GM21390 (cell line): ENCODE measurements around the gene ZFYVE28.

ENCODE experiments used
- ATAC-seq: cut with Tn5 transposase; IDR thresholded peaks from one replicate; pipeline ENCODE4 v1.9.1; 2021; ENCODE audit not compliant: unreplicated experiment

Gene ZFYVE28

GRCh38 chr4:2334826-2335728 is 83.4 kb downstream of the ZFYVE28 start:
- no peak for ATAC-seq

- ATAC-seq = no peak
These were observed 84.4 kb downstream of the ZFYVE28 start for GRCh38 chr4:2333916-2334644.

- no peak for ATAC-seq
These were observed 85.0 kb downstream of the ZFYVE28 start for GRCh38 chr4:2333356-2333841.

GRCh38 chr4:2332976-2333319 is 85.5 kb downstream of the ZFYVE28 start:
- ATAC-seq = no peak

- ATAC-seq = no peak
These were observed 86.1 kb downstream of the ZFYVE28 start for GRCh38 chr4:2332201-2332975.

- ATAC-seq = no peak
These were observed 86.8 kb downstream of the ZFYVE28 start for GRCh38 chr4:2331519-2332200.

- ATAC-seq = no peak
These were observed 87.4 kb downstream of the ZFYVE28 start for GRCh38 chr4:2331043-2331420.

GRCh38 chr4:2330091-2331042 is 88.1 kb downstream of the ZFYVE28 start:
- ATAC-seq = no peak

GRCh38 chr4:2327579-2327978 is 90.9 kb downstream of the ZFYVE28 start:
- ATAC-seq = no peak

GRCh38 chr4:2324891-2325290 is 93.6 kb downstream of the ZFYVE28 start:
- no peak for ATAC-seq

- no peak for ATAC-seq
These were observed 95.6 kb downstream of the ZFYVE28 start for GRCh38 chr4:2322841-2323240.

- no peak for ATAC-seq
These were observed 96.2 kb downstream of the ZFYVE28 start for GRCh38 chr4:2322227-2322626.

GRCh38 chr4:2321279-2322196 is 96.9 kb downstream of the ZFYVE28 start:
- ATAC-seq = no peak

GRCh38 chr4:2320746-2321145 is 97.7 kb downstream of the ZFYVE28 start:
- no peak for ATAC-seq

GRCh38 chr4:2320152-2320551 is 98.3 kb downstream of the ZFYVE28 start:
- ATAC-seq = no peak

- no peak for ATAC-seq
These were observed 99.6 kb downstream of the ZFYVE28 start for GRCh38 chr4:2318885-2319284.

- no peak for ATAC-seq
These were observed 100.0 kb downstream of the ZFYVE28 start for GRCh38 chr4:2318476-2318875.

GRCh38 chr4:2313366-2313765 is 105.1 kb downstream of the ZFYVE28 start:
- ATAC-seq = no peak
